Thyroid gland (tissue), 4 donors: Measurements from ENCODE around the gene FGD5.

Experiments
- POLR2A ChIP-seq, 2 donors: fragments of 450-650 bp; IDR thresholded peaks; one replicate each; pipeline ENCODE4 v1.6.1; 2017; ENCODE audit warnings: antibody characterized with exemption in 2 of 2, mild to moderate bottlenecking in 2 of 2, moderate library complexity in 1 of 2
- TF ChIP-seq, protein P1 (sequence below), 6 experiments: fragments of 200-600 bp in 3 of 6; fragments of 450-650 bp in 3 of 6; sonication (generic) in 3 of 6; IDR thresholded peaks; one replicate each; pipeline ENCODE4 v1.5.1; 2016 to 2019; ENCODE audit warnings: antibody characterized with exemption in 6 of 6, mild to moderate bottlenecking in 2 of 6, inconsistent platforms in 1 of 6, moderate library complexity in 1 of 6

GRCh38 chr3:14819671-14820070, 909 bp downstream of the FGD5 start:
- TF ChIP-seq, protein P1, sequence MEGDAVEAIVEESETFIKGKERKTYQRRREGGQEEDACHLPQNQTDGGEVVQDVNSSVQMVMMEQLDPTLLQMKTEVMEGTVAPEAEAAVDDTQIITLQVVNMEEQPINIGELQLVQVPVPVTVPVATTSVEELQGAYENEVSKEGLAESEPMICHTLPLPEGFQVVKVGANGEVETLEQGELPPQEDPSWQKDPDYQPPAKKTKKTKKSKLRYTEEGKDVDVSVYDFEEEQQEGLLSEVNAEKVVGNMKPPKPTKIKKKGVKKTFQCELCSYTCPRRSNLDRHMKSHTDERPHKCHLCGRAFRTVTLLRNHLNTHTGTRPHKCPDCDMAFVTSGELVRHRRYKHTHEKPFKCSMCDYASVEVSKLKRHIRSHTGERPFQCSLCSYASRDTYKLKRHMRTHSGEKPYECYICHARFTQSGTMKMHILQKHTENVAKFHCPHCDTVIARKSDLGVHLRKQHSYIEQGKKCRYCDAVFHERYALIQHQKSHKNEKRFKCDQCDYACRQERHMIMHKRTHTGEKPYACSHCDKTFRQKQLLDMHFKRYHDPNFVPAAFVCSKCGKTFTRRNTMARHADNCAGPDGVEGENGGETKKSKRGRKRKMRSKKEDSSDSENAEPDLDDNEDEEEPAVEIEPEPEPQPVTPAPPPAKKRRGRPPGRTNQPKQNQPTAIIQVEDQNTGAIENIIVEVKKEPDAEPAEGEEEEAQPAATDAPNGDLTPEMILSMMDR (IDR thresholded peaks at IDR 0.05): no peak
- no peak for TF ChIP-seq POLR2A (IDR thresholded peaks at IDR 0.05)
